MM.1S (cell line): Measurements from ENCODE around the gene HIVEP2.

ENCODE experiments used
- CTCF ChIP-seq: fragments of 300-600 bp; sonication (generic); IDR thresholded peaks from 2 replicates; pipeline ENCODE4 v1.5.1; 2016; ENCODE audit warnings: antibody characterized with exemption, low read length, mixed read lengths
- EZH2 ChIP-seq: fragments of 300-600 bp; sonication (generic); optimal IDR thresholded peaks from 2 replicates; pipeline ENCODE3; 2017; ENCODE audit warnings: low read depth, mild to moderate bottlenecking, antibody characterized with exemption, low read length, mixed read lengths
- EZH2phosphoT487 ChIP-seq: fragments of 300-600 bp; sonication (generic); IDR thresholded peaks from 2 replicates; pipeline ENCODE4 v1.6.1; 2018; ENCODE audit warnings: antibody characterized with exemption, low read length

- no peak for TF ChIP-seq EZH2
- no peak for TF ChIP-seq CTCF
- no peak for TF ChIP-seq EZH2phosphoT487
Measured at GRCh38 chr6:142821860-142822259, 123.1 kb downstream of the HIVEP2 start.
